IMR-90 (cell line): ENCODE results near the gene TP73. TPM values are rescaled to one million over a fixed set of nuclear protein-coding genes. Genes with fewer than 3 reads are reported as not detected.

Source experiments
- ATAC-seq: fragments of 200-7000 bp; cut with Tn5 transposase; 2 replicates; pipeline ENCODE4 v1.9.1; 2020; ENCODE audit warnings: low read depth, mild to moderate bottlenecking, moderate library complexity
- BruUV-seq: library from RNA; stranded (reverse); fragments of 400-500 nt; replicated peaks from 2 replicates; lab custom pipeline; 2021; lab: Mats Ljungman, UMichigan
- CTCF ChIA-PET: fragments of 300-600 bp; formaldehyde crosslinking; extraction: SDS; loops from one replicate; lab custom pipeline; 2021; ENCODE audit warnings: antibody characterized with exemption; lab: Yijun Ruan, JAX
- POLR2A ChIA-PET: fragments of 300-600 bp; sonication (Branson Sonifier 250); formaldehyde crosslinking; loops from one replicate; lab custom pipeline; 2022; ENCODE audit warnings: antibody characterized with exemption; ENCODE audit not compliant: unreplicated experiment; lab: Charles Lee
- DNase-seq: peaks from one replicate; pipeline ENCODE4 v3.0.0; 2013
- H2AFZ ChIP-seq: replicated peaks from 2 replicates; pipeline ENCODE3; 2013; ENCODE audit warnings: low read length, mild to moderate bottlenecking; ENCODE audit not compliant: poor library complexity
- H2AK5ac ChIP-seq: 2 replicates; pipeline ENCODE4 v1.6.1; 2013; ENCODE audit warnings: low read depth, low read length, inconsistent platforms
- H2AK9ac ChIP-seq: replicated peaks from 2 replicates; pipeline ENCODE3; 2013; ENCODE audit warnings: mild to moderate bottlenecking, low read depth, low read length, moderate library complexity; ENCODE audit not compliant: poor library complexity
- H2BK120ac ChIP-seq: 2 replicates; pipeline ENCODE4 v1.6.1; 2013; ENCODE audit warnings: low read depth, low read length, inconsistent platforms
- H2BK15ac ChIP-seq: 3 replicates; pipeline ENCODE4 v1.6.1; 2013; ENCODE audit warnings: low read depth, low read length, inconsistent platforms
- H2BK20ac ChIP-seq: 2 replicates; pipeline ENCODE4 v1.6.1; 2013; ENCODE audit warnings: low read depth, mild to moderate bottlenecking, inconsistent platforms, low read length, moderate library complexity
- H2BK5ac ChIP-seq: 2 replicates; pipeline ENCODE4 v1.6.1; 2013; ENCODE audit warnings: mild to moderate bottlenecking, low read depth, low read length, inconsistent platforms; ENCODE audit not compliant: poor library complexity, severe bottlenecking
- H3K14ac ChIP-seq: replicated peaks from 2 replicates; pipeline ENCODE4 v1.6.1; 2013; ENCODE audit warnings: low read depth, low read length, inconsistent platforms
- H3K18ac ChIP-seq: 2 replicates; pipeline ENCODE4 v1.6.1; 2013; ENCODE audit warnings: low read depth, low read length, control low read depth
- H3K23ac ChIP-seq: 2 replicates; pipeline ENCODE4 v1.6.1; 2013; ENCODE audit warnings: low read depth, low read length, inconsistent platforms
- H3K27ac ChIP-seq: 2 replicates; pipeline ENCODE4 v1.5.1; 2013; ENCODE audit warnings: mild to moderate bottlenecking, control low read depth, low read length; ENCODE audit not compliant: insufficient read depth
- H3K27me3 ChIP-seq: 2 replicates; pipeline ENCODE4 v1.6.1; 2013; ENCODE audit warnings: low read length; ENCODE audit not compliant: control insufficient read depth, insufficient read depth
- H3K36me3 ChIP-seq: 2 replicates; pipeline ENCODE4 v1.6.1; 2013; ENCODE audit warnings: low read length, mixed read lengths; ENCODE audit not compliant: control insufficient read depth, insufficient read depth
- H3K4ac ChIP-seq: 2 replicates; pipeline ENCODE4 v1.6.1; 2013; ENCODE audit warnings: low read depth, low read length, inconsistent platforms
- H3K4me1 ChIP-seq: 2 replicates; pipeline ENCODE4 v1.6.1; 2013; ENCODE audit warnings: low read length, mixed read lengths; ENCODE audit not compliant: control insufficient read depth, insufficient read depth
- H3K4me2 ChIP-seq: 2 replicates; pipeline ENCODE4 v1.6.1; 2013; ENCODE audit warnings: low read depth, mild to moderate bottlenecking, control low read depth, low read length, moderate library complexity
- H3K4me3 ChIP-seq: 2 replicates; pipeline ENCODE4 v1.5.1; 2013; ENCODE audit warnings: low read depth, mild to moderate bottlenecking, control low read depth, low read length, moderate library complexity; ENCODE audit not compliant: insufficient read depth
- H3K56ac ChIP-seq: 2 replicates; pipeline ENCODE4 v1.6.1; 2013; ENCODE audit warnings: low read length, inconsistent platforms; ENCODE audit not compliant: insufficient read depth; ENCODE audit errors: extremely low read depth
- H3K79me1 ChIP-seq, 2 experiments: 2 replicates each; pipeline ENCODE4 v1.6.1; 2013; ENCODE audit warnings: low read length in 2 of 2, inconsistent platforms in 1 of 2, low read depth in 1 of 2
- H3K9ac ChIP-seq: 2 replicates; pipeline ENCODE4 v1.6.1; 2013; ENCODE audit warnings: low read depth, low read length, control low read depth
- H3K9me1 ChIP-seq: 2 replicates; pipeline ENCODE4 v1.6.1; 2013; ENCODE audit warnings: low read length, inconsistent platforms; ENCODE audit not compliant: insufficient read depth
- H3K9me3 ChIP-seq: 2 replicates; pipeline ENCODE4 v1.6.1; 2013; ENCODE audit warnings: low read length; ENCODE audit not compliant: control insufficient read depth, insufficient read depth
- H4K20me1 ChIP-seq: 2 replicates; pipeline ENCODE4 v1.6.1; 2013; ENCODE audit warnings: low read length, inconsistent platforms; ENCODE audit not compliant: insufficient read depth
- H4K5ac ChIP-seq: 2 replicates; pipeline ENCODE4 v1.6.1; 2013; ENCODE audit warnings: mild to moderate bottlenecking, low read depth, low read length, control low read depth
- H4K8ac ChIP-seq, 2 experiments: 2 replicates each; pipeline ENCODE4 v1.6.1; 2013; ENCODE audit warnings: low read depth in 2 of 2, low read length in 2 of 2, control low read depth in 1 of 2, inconsistent platforms in 1 of 2
- H4K91ac ChIP-seq: 2 replicates; pipeline ENCODE4 v1.6.1; 2013; ENCODE audit warnings: low read depth, low read length, inconsistent platforms; ENCODE audit not compliant: insufficient read depth
- BHLHE40 ChIP-seq: fragments of 150-350 bp; IDR thresholded peaks from 2 replicates; pipeline ENCODE4 v1.6.1; 2016; ENCODE audit warnings: mild to moderate bottlenecking, low read depth, low read length
- CHD1 ChIP-seq: IDR thresholded peaks from 2 replicates; pipeline ENCODE4 v1.6.1; 2012; ENCODE audit warnings: low read depth, low read length, improper control_type of control experiment
- FOS ChIP-seq: fragments of 150-350 bp; IDR thresholded peaks from 2 replicates; pipeline ENCODE4 v1.6.1; 2016; ENCODE audit warnings: low read depth, low read length
- MAFK ChIP-seq: IDR thresholded peaks from 2 replicates; pipeline ENCODE4 v1.6.1; 2012; ENCODE audit warnings: low read depth, low read length, improper control_type of control experiment
- MAZ ChIP-seq: IDR thresholded peaks from 2 replicates; pipeline ENCODE4 v1.6.1; 2012; ENCODE audit warnings: low read depth, mild to moderate bottlenecking, low read length, improper control_type of control experiment, moderate library complexity, borderline replicate concordance
- MXI1 ChIP-seq: IDR thresholded peaks from 2 replicates; pipeline ENCODE4 v1.6.1; 2012; ENCODE audit warnings: low read depth, mild to moderate bottlenecking, low read length, moderate library complexity, borderline replicate concordance
- NFE2L2 ChIP-seq: fragments of 150-350 bp; IDR thresholded peaks from 2 replicates; pipeline ENCODE4 v1.6.1; 2016; ENCODE audit warnings: low read depth, mild to moderate bottlenecking, low read length
- POLR2A ChIP-seq: IDR thresholded peaks from 2 replicates; pipeline ENCODE4 v1.6.1; 2012; ENCODE audit warnings: mild to moderate bottlenecking, low read depth, low read length
- RCOR1 ChIP-seq: IDR thresholded peaks from 2 replicates; pipeline ENCODE4 v1.6.1; 2012; ENCODE audit warnings: mild to moderate bottlenecking, low read length, improper control_type of control experiment; ENCODE audit not compliant: insufficient replicate concordance
- RFX5 ChIP-seq: IDR thresholded peaks from 2 replicates; pipeline ENCODE4 v1.8.0; 2012; ENCODE audit warnings: low read depth, mild to moderate bottlenecking, low read length, moderate library complexity
- SMC3 ChIP-seq: fragments of 150-350 bp; IDR thresholded peaks from 2 replicates; pipeline ENCODE4 v1.6.1; 2016; ENCODE audit warnings: low read depth, mild to moderate bottlenecking, antibody characterized with exemption, low read length, moderate library complexity
- WGBS, 2 experiments: methylation state at CpG; one replicate each; pipeline versions ENCODE4 v1.1.5 to v1.1.7; 2013; ENCODE audit warnings: missing lambda C conversion rate in 2 of 2; ENCODE audit not compliant: insufficient read length in 1 of 2; ENCODE audit errors: extremely low coverage in 2 of 2; 5-methylcytosine and 5-hydroxymethylcytosine counted together
- dilution Hi-C: fragments of 300-500 bp; cut with HindIII; formaldehyde crosslinking; loops from one replicate; pipeline ENCODE4 v1.14.3; 2018; ENCODE audit warnings: low sequenced_read_pairs; ENCODE audit not compliant: unreplicated experiment
- in situ Hi-C: fragments of 300-500 bp; cut with MboI; formaldehyde crosslinking; loops from 3 replicates; pipeline ENCODE4 v1.14.3; 2019; ENCODE audit warnings: low sequenced_read_pairs, inconsistent platforms, mixed read lengths
- intact Hi-C: fragments of 100-400 bp; cut with micrococcal nuclease; formaldehyde crosslinking; loops from 2 replicates; pipeline ENCODE4 v1.10.0; 2022
- polyA plus RNA-seq, 3 experiments: library from polyadenylated mRNA; depleted of rRNA; stranded (reverse); fragments of >200 nt; gene quantifications; 2 replicates each; pipeline ENCODE4 v1.2.3, GENCODE V29; 2012; ENCODE audit warnings: low replicate concordance in 1 of 3
- total RNA-seq: library from RNA; depleted of rRNA; stranded (reverse); fragments of >200 nt; gene quantifications from 2 replicates; pipeline ENCODE4 v1.2.3, GENCODE V29; 2012
- TF ChIP-seq, protein P1 (sequence below): fragments of 150-350 bp; IDR thresholded peaks from 2 replicates; pipeline ENCODE4 v1.6.1; 2016; ENCODE audit warnings: low read depth, mild to moderate bottlenecking, low read length, moderate library complexity, borderline replicate concordance
- TF ChIP-seq, protein P2 (sequence below): fragments of 150-350 bp; IDR thresholded peaks from 2 replicates; pipeline ENCODE4 v1.6.1; 2017; ENCODE audit warnings: mild to moderate bottlenecking, antibody characterized with exemption, low read length, low read depth

TP73 gene
- total and polyA plus RNA-seq, 2 of the 4 experiments (the other 2 are of a cell fraction) = not detected

DNA sequence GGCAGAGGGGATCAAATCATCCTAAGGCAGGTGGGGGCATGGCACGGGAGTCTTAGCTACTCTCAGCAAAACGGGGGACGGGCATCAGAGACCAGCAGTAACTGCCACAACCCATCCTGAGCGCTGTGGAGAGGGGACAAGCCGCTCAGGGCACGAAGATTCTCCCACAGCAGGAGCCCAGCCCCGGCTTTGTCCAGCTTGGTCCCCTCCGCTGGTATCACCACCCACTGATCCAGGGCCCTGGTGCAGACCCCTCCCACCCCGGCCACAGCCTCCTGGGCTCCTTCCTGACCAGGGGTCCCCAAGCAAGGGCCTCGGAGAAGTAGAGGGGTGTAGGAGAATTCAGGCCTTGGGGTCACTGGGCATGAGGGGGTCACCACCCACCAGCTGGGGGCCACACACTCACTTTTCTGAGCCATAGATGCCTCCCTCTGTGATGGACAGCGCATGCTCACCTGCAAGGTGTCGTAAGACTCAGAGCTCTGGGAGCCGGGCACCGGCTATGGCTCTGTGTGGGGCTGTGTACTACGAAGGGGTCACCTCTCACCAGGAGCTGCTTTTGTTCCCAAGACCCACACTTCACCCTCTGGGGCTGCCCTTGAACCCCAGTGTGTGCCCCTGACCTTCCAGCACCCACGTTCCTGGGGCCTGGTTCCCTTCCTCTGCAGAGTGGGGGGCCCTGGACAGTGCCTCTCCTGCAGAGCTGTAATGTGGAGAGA, 117.9 kb downstream of the TP73 start:
- TF ChIP-seq RCOR1 = no peak
- TF ChIP-seq, protein P1, sequence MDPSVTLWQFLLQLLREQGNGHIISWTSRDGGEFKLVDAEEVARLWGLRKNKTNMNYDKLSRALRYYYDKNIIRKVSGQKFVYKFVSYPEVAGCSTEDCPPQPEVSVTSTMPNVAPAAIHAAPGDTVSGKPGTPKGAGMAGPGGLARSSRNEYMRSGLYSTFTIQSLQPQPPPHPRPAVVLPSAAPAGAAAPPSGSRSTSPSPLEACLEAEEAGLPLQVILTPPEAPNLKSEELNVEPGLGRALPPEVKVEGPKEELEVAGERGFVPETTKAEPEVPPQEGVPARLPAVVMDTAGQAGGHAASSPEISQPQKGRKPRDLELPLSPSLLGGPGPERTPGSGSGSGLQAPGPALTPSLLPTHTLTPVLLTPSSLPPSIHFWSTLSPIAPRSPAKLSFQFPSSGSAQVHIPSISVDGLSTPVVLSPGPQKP = no peak
- TF ChIP-seq SMC3 = no peak
- TF ChIP-seq RFX5 = no peak
- TF ChIP-seq FOS = no peak
- TF ChIP-seq MAFK = no peak
- TF ChIP-seq NFE2L2 = no peak
- TF ChIP-seq MXI1 = no peak
- no peak for TF ChIP-seq MAZ
- no peak for TF ChIP-seq CHD1
- no peak for TF ChIP-seq POLR2A
- no peak for TF ChIP-seq BHLHE40
- TF ChIP-seq, protein P2, sequence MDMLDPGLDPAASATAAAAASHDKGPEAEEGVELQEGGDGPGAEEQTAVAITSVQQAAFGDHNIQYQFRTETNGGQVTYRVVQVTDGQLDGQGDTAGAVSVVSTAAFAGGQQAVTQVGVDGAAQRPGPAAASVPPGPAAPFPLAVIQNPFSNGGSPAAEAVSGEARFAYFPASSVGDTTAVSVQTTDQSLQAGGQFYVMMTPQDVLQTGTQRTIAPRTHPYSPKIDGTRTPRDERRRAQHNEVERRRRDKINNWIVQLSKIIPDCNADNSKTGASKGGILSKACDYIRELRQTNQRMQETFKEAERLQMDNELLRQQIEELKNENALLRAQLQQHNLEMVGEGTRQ = no peak
- CTCF ChIA-PET = no interaction called here
- intact Hi-C loops = no loop called here

More for the DNA sequence above, 117.9 kb downstream of the TP73 start:
- H2AFZ ChIP-seq = no peak overlapping the region
- H4K8ac ChIP-seq = no peak overlapping the region
- H3K9me1 ChIP-seq = no peaks in the 10 kb centered on the region
- DNase-seq (no peak), ATAC-seq (no peak)
- H3K9me3 ChIP-seq = no peaks in the 10 kb centered on the region
- no peaks in the 10 kb centered on the region for H4K20me1 ChIP-seq
- no peak overlapping the region for H2BK15ac ChIP-seq
- BruUV-seq = no TSS peak
- no peak overlapping the region for H3K23ac ChIP-seq
- 91% methylated on average over 6 of the region's 16 CpGs; no CpG with 5 or more reads in 1 of the 2 experiments for WGBS, 2 experiments
- POLR2A ChIA-PET = no interaction called here
- H3K4me2 ChIP-seq = no peak overlapping the region
- dilution Hi-C loops = no loop called here
- peak overlapping the region; percentile 61 for H2AK9ac ChIP-seq
- H3K36me3 ChIP-seq = no peaks in the 10 kb centered on the region
- no peak overlapping the region for H3K14ac ChIP-seq
- H3K4me3 ChIP-seq = no peak overlapping the region
- H2BK20ac ChIP-seq = no peak overlapping the region
- H3K56ac ChIP-seq = no peak overlapping the region
- no peaks in the 10 kb centered on the region for H3K79me1 ChIP-seq
- H2AK5ac ChIP-seq = no peak overlapping the region
- no peak overlapping the region for H2BK5ac ChIP-seq
- H2BK120ac ChIP-seq = no peak overlapping the region
- H3K18ac ChIP-seq = no peak overlapping the region
- H4K5ac ChIP-seq = no peak overlapping the region
- H4K91ac ChIP-seq = no peak overlapping the region
- in situ Hi-C loops = no loop called here
- H3K4me1 ChIP-seq = peaks cover 8% of the 10 kb centered on the region
- no peak overlapping the region for H3K4ac ChIP-seq
- no peak overlapping the region for H3K27ac ChIP-seq
- peaks cover 3% of the 10 kb centered on the region for H3K27me3 ChIP-seq
- no peak overlapping the region for H3K9ac ChIP-seq
